LNCaP clone FGC (cell line): ENCODE data around the gene HIGD1C.

Source experiments
- DNase-seq: peaks from one replicate; pipeline ENCODE4 v3.0.0-alpha.2; 2011; ENCODE audit warnings: low read depth
- H3K4me3 ChIP-seq: 2 replicates; pipeline ENCODE4 v1.5.1; 2011; ENCODE audit warnings: mild to moderate bottlenecking, low read depth, low read length, control low read depth
- TF ChIP-seq, protein P1 (sequence below): IDR thresholded peaks from 2 replicates; pipeline ENCODE4 v1.5.1; 2012; ENCODE audit warnings: mild to moderate bottlenecking; ENCODE audit not compliant: control insufficient read depth, insufficient read depth; ENCODE audit errors: extremely low read depth

The HIGD1C gene

DNA sequence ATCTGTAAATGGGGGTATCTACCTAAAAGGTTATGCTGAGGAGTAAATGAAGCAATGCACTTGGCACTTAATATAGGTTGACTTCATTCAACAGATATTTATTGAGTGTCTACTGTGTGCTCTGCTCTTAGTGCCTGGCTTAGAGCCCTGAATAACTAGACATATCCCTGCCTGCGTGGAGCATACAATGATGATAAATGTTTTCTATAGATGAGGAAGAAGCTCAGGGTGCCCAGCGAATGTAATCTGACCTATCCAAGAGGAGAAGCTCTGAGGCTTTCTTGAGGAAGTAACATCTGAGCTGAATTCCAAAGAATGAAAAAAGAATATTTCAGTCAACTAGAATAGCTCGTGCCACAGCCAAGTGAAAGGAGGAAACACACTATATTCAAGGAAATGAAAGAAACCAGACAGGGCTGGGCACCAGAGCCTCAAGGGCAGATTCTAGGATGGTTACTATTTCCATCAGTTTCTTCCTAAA lies 17.9 kb upstream of the HIGD1C start:
- no peak for DNase-seq
- TF ChIP-seq, protein P1, sequence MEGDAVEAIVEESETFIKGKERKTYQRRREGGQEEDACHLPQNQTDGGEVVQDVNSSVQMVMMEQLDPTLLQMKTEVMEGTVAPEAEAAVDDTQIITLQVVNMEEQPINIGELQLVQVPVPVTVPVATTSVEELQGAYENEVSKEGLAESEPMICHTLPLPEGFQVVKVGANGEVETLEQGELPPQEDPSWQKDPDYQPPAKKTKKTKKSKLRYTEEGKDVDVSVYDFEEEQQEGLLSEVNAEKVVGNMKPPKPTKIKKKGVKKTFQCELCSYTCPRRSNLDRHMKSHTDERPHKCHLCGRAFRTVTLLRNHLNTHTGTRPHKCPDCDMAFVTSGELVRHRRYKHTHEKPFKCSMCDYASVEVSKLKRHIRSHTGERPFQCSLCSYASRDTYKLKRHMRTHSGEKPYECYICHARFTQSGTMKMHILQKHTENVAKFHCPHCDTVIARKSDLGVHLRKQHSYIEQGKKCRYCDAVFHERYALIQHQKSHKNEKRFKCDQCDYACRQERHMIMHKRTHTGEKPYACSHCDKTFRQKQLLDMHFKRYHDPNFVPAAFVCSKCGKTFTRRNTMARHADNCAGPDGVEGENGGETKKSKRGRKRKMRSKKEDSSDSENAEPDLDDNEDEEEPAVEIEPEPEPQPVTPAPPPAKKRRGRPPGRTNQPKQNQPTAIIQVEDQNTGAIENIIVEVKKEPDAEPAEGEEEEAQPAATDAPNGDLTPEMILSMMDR, result no peak
- H3K4me3 ChIP-seq, result no peak overlapping the region

DNA sequence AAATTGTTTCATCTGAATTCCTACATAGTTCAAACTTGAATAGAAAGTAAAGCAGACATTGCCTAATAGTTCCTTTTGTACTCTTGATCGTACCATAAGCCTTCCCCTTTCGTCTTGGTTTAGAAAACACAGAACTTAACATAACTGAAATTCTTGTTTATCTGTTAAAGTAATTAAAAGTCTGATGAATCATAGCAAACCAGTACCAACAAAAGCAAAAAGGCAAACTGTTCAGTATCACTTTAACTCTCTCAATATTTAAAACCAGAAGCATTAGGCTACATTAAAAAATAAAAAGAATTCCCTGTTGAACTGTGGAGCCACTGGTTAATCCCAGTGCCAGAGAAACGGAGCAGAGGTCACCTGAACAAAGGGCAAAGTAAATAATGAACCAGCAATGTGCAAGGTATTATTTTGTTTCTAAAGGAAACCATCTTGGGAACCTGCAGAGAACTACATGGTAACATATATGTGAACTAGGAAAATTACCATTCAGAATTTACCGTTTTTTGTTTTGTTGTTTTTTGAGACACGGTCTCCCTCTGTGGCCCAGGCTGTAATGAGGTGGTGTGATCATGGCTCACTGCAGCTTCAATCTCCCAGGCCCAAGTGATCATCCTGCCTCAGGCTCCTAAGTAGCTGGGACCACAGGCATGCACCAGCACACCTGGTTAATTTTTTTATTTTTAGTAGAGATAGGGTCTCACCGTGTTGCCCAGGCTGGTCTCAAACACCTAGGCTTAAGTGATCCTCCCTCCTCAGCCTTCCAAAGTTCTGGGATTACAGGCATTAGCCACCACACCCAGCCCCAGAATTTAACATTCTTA lies 17.1 kb upstream of the HIGD1C start:
- TF ChIP-seq, protein P1, result no peak
- H3K4me3 ChIP-seq, result no peak overlapping the region
- no peak for DNase-seq

DNA sequence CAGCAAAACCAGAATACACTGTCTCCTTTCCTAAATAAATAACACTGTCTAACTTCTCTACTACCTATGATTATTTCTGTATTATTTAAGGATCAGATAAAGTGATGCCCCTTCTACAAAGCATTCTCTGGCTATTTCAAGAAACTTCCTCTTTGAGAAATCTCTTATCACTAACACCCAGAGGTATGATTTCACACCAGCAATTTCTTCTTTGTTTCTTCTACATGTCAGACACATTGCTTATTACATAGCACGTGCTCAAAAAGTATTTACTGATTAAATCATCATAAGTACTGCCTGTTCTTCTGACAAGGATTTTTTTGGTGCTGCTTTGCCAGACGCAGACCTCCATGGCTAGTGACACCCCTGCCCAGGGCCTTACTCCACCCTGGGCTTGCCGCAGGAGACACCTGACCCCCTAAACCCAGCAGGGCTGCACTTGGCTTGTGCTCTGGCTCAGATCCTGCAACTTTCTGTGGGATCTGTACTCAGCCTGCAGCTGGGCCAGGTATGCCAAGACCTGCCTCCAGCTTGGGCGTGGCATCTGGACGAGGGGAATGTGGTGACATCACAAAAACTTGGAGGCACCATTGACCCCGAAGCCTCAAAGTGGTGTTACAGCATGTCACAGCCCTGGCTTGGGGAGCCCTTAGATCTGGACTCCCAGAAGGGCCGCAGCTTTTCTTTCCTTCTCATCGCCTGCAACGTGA lies 15.4 kb upstream of the HIGD1C start:
- DNase-seq, result no peak
- TF ChIP-seq, protein P1, result no peak
- H3K4me3 ChIP-seq, result no peak overlapping the region

DNA sequence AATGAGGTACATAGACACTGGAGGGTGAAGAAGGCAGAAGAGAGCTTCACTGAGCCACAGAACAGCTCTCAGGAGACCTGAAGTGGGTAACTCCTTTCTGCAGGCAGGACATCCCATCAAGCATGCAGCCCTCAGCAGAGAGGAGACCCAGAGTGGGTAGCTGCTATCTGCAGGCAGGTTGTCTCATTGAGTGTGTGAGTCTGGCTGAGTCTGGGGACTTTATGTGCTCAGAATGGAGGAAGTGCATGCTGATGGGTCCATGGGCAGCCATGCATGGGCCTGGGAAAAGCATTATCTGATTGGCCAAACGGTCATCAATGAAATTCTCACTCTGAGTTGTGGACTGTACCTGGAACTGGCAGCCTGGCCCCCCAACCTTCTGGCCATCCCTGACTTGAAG lies 14.7 kb upstream of the HIGD1C start:
- H3K4me3 ChIP-seq, result no peak overlapping the region
- TF ChIP-seq, protein P1, result no peak
- no peak for DNase-seq

DNA sequence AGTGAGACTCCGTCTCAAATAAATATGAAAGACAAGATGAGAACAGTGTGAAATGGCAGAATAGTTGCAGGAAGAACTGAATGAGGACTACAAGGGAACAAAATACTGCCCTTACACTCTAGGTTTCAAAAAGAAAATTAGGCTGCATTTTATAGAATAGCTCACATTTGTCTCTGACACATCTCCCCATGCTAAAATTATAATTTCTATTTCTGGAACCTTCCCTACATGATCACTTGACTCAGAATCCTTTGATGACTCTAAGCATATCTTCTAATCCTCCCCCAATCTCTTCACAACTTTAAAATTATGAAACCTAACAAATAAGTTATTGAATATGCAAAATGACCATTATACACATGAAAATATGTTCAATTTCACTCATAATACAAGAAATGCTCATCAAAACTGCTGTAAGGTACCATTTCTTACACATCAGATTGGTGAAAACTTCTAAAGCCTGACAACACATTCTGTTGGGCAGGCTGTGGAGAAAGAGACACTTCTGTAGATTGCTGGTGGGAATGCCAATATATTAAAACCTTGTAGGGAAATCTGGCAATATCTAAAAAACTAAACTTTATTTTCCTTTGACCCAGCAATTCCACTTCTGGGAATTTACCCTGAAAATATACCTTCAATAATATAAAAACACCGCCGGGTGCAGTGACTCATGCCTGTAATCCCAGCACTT lies 4.3 kb upstream of the HIGD1C start:
- TF ChIP-seq, protein P1, result no peak
- DNase-seq, result no peak
- H3K4me3 ChIP-seq, result no peak overlapping the region

DNA sequence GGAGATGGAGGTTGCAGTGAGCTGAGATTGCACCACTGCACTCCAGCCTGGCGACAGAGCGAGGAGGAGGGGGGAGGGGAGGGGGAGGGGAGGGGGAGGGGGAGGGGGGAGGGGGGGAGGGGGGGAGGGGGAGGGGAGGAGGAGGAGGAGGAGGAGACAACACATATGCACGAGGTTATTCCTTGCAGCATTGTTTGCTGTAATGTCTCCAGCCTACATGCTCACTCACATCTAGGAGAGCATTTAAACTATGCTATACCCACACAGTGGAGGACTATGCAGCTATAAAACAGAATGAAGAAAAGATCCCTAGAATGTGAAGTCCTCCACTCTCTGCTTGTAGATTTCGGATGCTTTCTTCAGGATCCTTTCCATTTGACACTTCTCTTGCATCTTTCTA lies 3.5 kb upstream of the HIGD1C start:
- DNase-seq, result no peak
- TF ChIP-seq, protein P1, result no peak
- no peak overlapping the region for H3K4me3 ChIP-seq
